Breast epithelium (tissue), 3 donors: Measurements from ENCODE around the gene IFT27.

Source experiments
- CTCF ChIP-seq, 3 donors: fragments of 450-650 bp; IDR thresholded peaks; one replicate each; pipeline ENCODE4 v1.5.1; 2016 to 2017; ENCODE audit warnings: antibody characterized with exemption in 3 of 3, mild to moderate bottlenecking in 3 of 3, moderate library complexity in 3 of 3
- POLR2AphosphoS5 ChIP-seq, 3 donors: sonication (generic); formaldehyde crosslinking; IDR thresholded peaks; one replicate each; pipeline ENCODE4 v1.6.1; 2017; ENCODE audit warnings: antibody characterized with exemption in 3 of 3

- TF ChIP-seq CTCF (IDR thresholded peaks at IDR 0.05) (no peak), POLR2AphosphoS5 (IDR thresholded peaks at IDR 0.05) (no peak)
These were observed 47.4 kb downstream of the IFT27 start for GRCh38 chr22:36728505-36728904.
